SK-N-SH (cell line): ENCODE data around the gene CEACAM4. TPM values are rescaled to one million over a fixed set of nuclear protein-coding genes. Genes with fewer than 3 reads are reported as not detected.

ENCODE experiments used
- CTCF ChIA-PET: fragments of 300-600, 350-600 bp; formaldehyde crosslinking; extraction: SDS; loops from one replicate; lab custom pipeline; 2021; lab: Yijun Ruan, JAX
- POLR2A ChIA-PET: fragments of 350-600 bp; sonication (Branson Sonifier 250); formaldehyde crosslinking; extraction: SDS; loops from one replicate; lab custom pipeline; 2020; ENCODE audit warnings: antibody characterized with exemption, inconsistent platforms; lab: Yijun Ruan, JAX
- DNase-seq: peaks from one replicate; pipeline ENCODE4 v3.0.0; 2012
- H2AFZ ChIP-seq: fragments of 200-600 bp; sonication (generic); 2 replicates; pipeline ENCODE4 v1.8.1; 2016; ENCODE audit warnings: antibody characterized with exemption, mild to moderate bottlenecking, low read depth
- H3F3A ChIP-seq: fragments of 200-600 bp; sonication (generic); replicated peaks from 2 replicates; pipeline ENCODE3; 2016; ENCODE audit warnings: antibody characterized with exemption, mild to moderate bottlenecking; ENCODE audit not compliant: insufficient read depth
- H3K27ac ChIP-seq, 2 experiments: fragments of 200-500 bp in 1 of 2; fragments of 200-600 bp in 1 of 2; sonication (Bioruptor generic) in 1 of 2; sonication (generic), shearing (Covaris generic) in 1 of 2; 2 replicates each; pipeline versions ENCODE4 v1.5.1 to v1.6.1; 2014 to 2016; ENCODE audit warnings: low read depth in 2 of 2, inconsistent platforms in 1 of 2, low read length in 1 of 2, mild to moderate bottlenecking in 1 of 2, mixed read lengths in 1 of 2
- H3K27me3 ChIP-seq: fragments of 200-600 bp; sonication (generic), shearing (Covaris generic); 2 replicates; pipeline ENCODE4 v1.6.1; 2016; ENCODE audit warnings: mixed run types; ENCODE audit not compliant: insufficient read depth
- H3K36me3 ChIP-seq, 2 experiments: fragments of 200-500 bp in 1 of 2; fragments of 200-600 bp in 1 of 2; sonication (Bioruptor generic) in 1 of 2; sonication (generic) in 1 of 2; replicated peaks in 1 of 2; 2 replicates each; pipeline versions ENCODE3 to v1.5.1; 2014 to 2016; ENCODE audit warnings: low read length in 1 of 2, mild to moderate bottlenecking in 1 of 2; ENCODE audit not compliant: insufficient read depth in 2 of 2, control insufficient read depth in 1 of 2
- H3K4me1 ChIP-seq, 2 experiments: fragments of 200-500 bp in 1 of 2; fragments of 200-600 bp in 1 of 2; sonication (Bioruptor generic) in 1 of 2; sonication (generic), shearing (Covaris generic) in 1 of 2; 2 replicates each; pipeline versions ENCODE4 v1.5.1 to v1.6.1; 2014 to 2016; ENCODE audit warnings: low read depth in 1 of 2, low read length in 1 of 2, mixed run types in 1 of 2; ENCODE audit not compliant: insufficient read depth in 2 of 2, control insufficient read depth in 1 of 2
- H3K4me2 ChIP-seq: fragments of 200-600 bp; sonication (generic), shearing (Covaris generic); 2 replicates; pipeline ENCODE4 v1.6.1; 2017; ENCODE audit warnings: mixed run types
- H3K4me3 ChIP-seq, 2 experiments: fragments of 200-500 bp in 1 of 2; fragments of 200-600 bp in 1 of 2; sonication (Bioruptor generic) in 1 of 2; sonication (generic), shearing (Covaris generic) in 1 of 2; 2 replicates each; pipeline versions ENCODE4 v1.5.1 to v1.8.1; 2014 to 2016; ENCODE audit warnings: low read depth in 2 of 2, inconsistent platforms in 1 of 2, low read length in 1 of 2, mild to moderate bottlenecking in 1 of 2, mixed read lengths in 1 of 2, moderate library complexity in 1 of 2
- H3K79me2 ChIP-seq: fragments of 200-600 bp; sonication (generic); 2 replicates; pipeline ENCODE4 v1.8.1; 2017; ENCODE audit warnings: mild to moderate bottlenecking; ENCODE audit not compliant: insufficient read depth
- H3K9ac ChIP-seq: fragments of 200-600 bp; sonication (generic); 2 replicates; pipeline ENCODE4 v1.6.1; 2017; ENCODE audit warnings: mixed run types
- H3K9me2 ChIP-seq: fragments of 200-600 bp; sonication (generic); 2 replicates; pipeline ENCODE4 v1.6.1; 2017; ENCODE audit warnings: mixed run types
- H3K9me3 ChIP-seq: fragments of 200-600 bp; sonication (generic); 2 replicates; pipeline ENCODE4 v1.6.1; 2017; ENCODE audit warnings: mixed run types, mild to moderate bottlenecking, moderate library complexity
- H4K20me1 ChIP-seq: fragments of 200-600 bp; sonication (generic); 2 replicates; pipeline ENCODE4 v1.6.1; 2017; ENCODE audit warnings: mild to moderate bottlenecking, mixed run types; ENCODE audit not compliant: insufficient read depth
- EZH2phosphoT487 ChIP-seq: fragments of 200-600 bp; sonication (generic); IDR thresholded peaks from 2 replicates; pipeline ENCODE4 v1.6.1; 2017; ENCODE audit warnings: low read depth, mixed run types, mild to moderate bottlenecking, antibody characterized with exemption, moderate library complexity, borderline replicate concordance
- FOXJ3 ChIP-seq: sonication (generic); formaldehyde crosslinking; IDR thresholded peaks from 2 replicates; pipeline ENCODE4 v1.5.1; 2020; ENCODE audit warnings: mild to moderate bottlenecking, missing genetic modification reagents
- GABPA ChIP-seq: IDR thresholded peaks from 2 replicates; pipeline ENCODE4 v1.4.0; 2012; ENCODE audit warnings: low read depth, mild to moderate bottlenecking
- GATA2 ChIP-seq: sonication (generic); formaldehyde crosslinking; IDR thresholded peaks from 2 replicates; pipeline ENCODE4 v1.5.0; 2020; ENCODE audit warnings: mild to moderate bottlenecking, missing genetic modification reagents
- JUND ChIP-seq: IDR thresholded peaks from 2 replicates; pipeline ENCODE4 v1.4.0; 2012
- NFIC ChIP-seq: IDR thresholded peaks from 2 replicates; pipeline ENCODE4 v1.4.0; 2012; ENCODE audit warnings: borderline replicate concordance
- NRF1 ChIP-seq: IDR thresholded peaks from 2 replicates; pipeline ENCODE4 v1.6.1; 2012; ENCODE audit warnings: low read depth, mild to moderate bottlenecking, low read length
- RAD21 ChIP-seq: IDR thresholded peaks from 2 replicates; pipeline ENCODE4 v1.6.1; 2012; ENCODE audit warnings: mild to moderate bottlenecking, low read length
- RCOR1 ChIP-seq: fragments of 150-350 bp; IDR thresholded peaks from 2 replicates; pipeline ENCODE4 v1.6.1; 2017; ENCODE audit warnings: antibody characterized with exemption, low read length
- SIN3A ChIP-seq: IDR thresholded peaks from 2 replicates; pipeline ENCODE4 v1.6.1; 2012; ENCODE audit warnings: low read depth, mild to moderate bottlenecking, low read length, moderate library complexity, borderline replicate concordance
- SMC3 ChIP-seq: IDR thresholded peaks from 2 replicates; pipeline ENCODE4 v1.6.1; 2012; ENCODE audit warnings: low read depth, low read length, improper control_type of control experiment
- TAF1 ChIP-seq: IDR thresholded peaks from 2 replicates; pipeline ENCODE4 v1.6.1; 2012; ENCODE audit warnings: low read depth, mild to moderate bottlenecking, low read length, moderate library complexity, borderline replicate concordance
- YY1 ChIP-seq: IDR thresholded peaks from 2 replicates; pipeline ENCODE4 v1.4.0; 2012; ENCODE audit warnings: low read depth, mild to moderate bottlenecking
- WGBS: methylation state at CpG from one replicate; pipeline ENCODE4 v1.1.6; 2017; ENCODE audit warnings: low lambda C conversion rate; 5-methylcytosine and 5-hydroxymethylcytosine counted together
- polyA plus RNA-seq, 3 experiments: library from polyadenylated mRNA; depleted of rRNA; stranded (reverse); fragments of >200 nt; gene quantifications; 2 replicates each; pipeline ENCODE4 v1.2.3, GENCODE V29; 2012
- TF ChIP-seq, protein P1 (sequence below): fragments of 150-350 bp; IDR thresholded peaks from 2 replicates; pipeline ENCODE4 v1.6.1; 2016; ENCODE audit warnings: mild to moderate bottlenecking, low read depth, low read length
- TF ChIP-seq, protein P2 (sequence below): IDR thresholded peaks from 2 replicates; pipeline ENCODE4 v1.6.1; 2012; ENCODE audit warnings: mild to moderate bottlenecking, low read depth, low read length, moderate library complexity
- TF ChIP-seq, protein P3 (sequence below): fragments of 200-600 bp; sonication (generic); IDR thresholded peaks from 2 replicates; pipeline ENCODE4 v1.6.1; 2017; ENCODE audit warnings: antibody characterized with exemption, mild to moderate bottlenecking, moderate library complexity

Gene CEACAM4
- polyA plus RNA-seq, 1 of the 3 experiments (the other 2 are of a cell fraction), result not detected

DNA sequence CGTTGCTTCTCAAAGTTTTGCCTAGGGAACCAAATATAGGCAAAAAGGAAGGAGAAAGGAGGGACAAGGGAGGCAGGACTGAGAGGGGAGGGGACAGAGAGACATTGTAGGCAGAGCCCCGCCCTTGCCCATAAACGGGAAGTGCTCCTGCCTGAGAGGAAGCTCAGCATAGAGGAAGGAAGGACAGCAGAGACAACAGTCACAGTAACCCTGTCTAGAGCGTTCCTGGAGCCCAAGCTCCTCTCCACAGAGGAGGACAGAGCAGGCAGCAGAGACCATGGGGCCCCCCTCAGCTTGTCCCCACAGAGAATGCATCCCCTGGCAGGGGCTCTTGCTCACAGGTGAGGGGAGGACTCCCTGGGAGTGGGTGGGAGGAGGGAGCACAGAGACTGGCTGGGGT, 50.9 kb downstream of the CEACAM4 start, which contains the start of gene CEACAM21:
TSS of gene CEACAM21 (plus strand) at position 169 of the 400 bp plus-strand sequence. CDS start at position 278, 109 bp downstream.
- peaks cover 33% of the 10 kb centered on the region for H3K27me3 ChIP-seq
- WGBS, result 0% methylated on average over 3 of the region's 4 CpGs
- H3K4me2 ChIP-seq, result no peak within 1 kb of the TSS
- H3K9me3 ChIP-seq, result no peaks in the 10 kb centered on the region
- TF ChIP-seq TAF1, result no peak
- no peak for TF ChIP-seq FOXJ3 (CRISPR knock-in tag)
- TF ChIP-seq EZH2phosphoT487, result no peak
- no peak for TF ChIP-seq RAD21
- TF ChIP-seq NRF1, result no peak
- no peak for TF ChIP-seq GATA2 (CRISPR knock-in tag)
- TF ChIP-seq JUND, result no peak
- TF ChIP-seq, protein P1, sequence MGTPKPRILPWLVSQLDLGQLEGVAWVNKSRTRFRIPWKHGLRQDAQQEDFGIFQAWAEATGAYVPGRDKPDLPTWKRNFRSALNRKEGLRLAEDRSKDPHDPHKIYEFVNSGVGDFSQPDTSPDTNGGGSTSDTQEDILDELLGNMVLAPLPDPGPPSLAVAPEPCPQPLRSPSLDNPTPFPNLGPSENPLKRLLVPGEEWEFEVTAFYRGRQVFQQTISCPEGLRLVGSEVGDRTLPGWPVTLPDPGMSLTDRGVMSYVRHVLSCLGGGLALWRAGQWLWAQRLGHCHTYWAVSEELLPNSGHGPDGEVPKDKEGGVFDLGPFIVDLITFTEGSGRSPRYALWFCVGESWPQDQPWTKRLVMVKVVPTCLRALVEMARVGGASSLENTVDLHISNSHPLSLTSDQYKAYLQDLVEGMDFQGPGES, result no peak
- no peak for TF ChIP-seq SIN3A
- TF ChIP-seq NFIC, result no peak
- no peak for TF ChIP-seq YY1
- no peak for TF ChIP-seq RCOR1
- ChIA-PET POLR2A (no interaction called here), CTCF (interaction anchor here (1.0 kb wide), 2 partner anchors 13 to 127 kb away, joined by 4 to 6 read pairs; no protein-coding TSS in a partner anchor)
- no peak within 1 kb of the TSS for H2AFZ ChIP-seq
- no peaks in the 10 kb centered on the region for H3K36me3 ChIP-seq
- DNase-seq, result no peak
- no peak within 1 kb of the TSS for H3K27ac ChIP-seq
- no peaks in the 10 kb centered on the region for H3F3A ChIP-seq
- H3K79me2 ChIP-seq, result no peaks in the 10 kb centered on the region
- H3K9ac ChIP-seq, result no peak within 1 kb of the TSS
- no peaks in the 10 kb centered on the region for H4K20me1 ChIP-seq
- no peaks in the 10 kb centered on the region for H3K4me1 ChIP-seq
- H3K9me2 ChIP-seq, result no peaks in the 10 kb centered on the region
- no peak within 1 kb of the TSS for H3K4me3 ChIP-seq

DNA sequence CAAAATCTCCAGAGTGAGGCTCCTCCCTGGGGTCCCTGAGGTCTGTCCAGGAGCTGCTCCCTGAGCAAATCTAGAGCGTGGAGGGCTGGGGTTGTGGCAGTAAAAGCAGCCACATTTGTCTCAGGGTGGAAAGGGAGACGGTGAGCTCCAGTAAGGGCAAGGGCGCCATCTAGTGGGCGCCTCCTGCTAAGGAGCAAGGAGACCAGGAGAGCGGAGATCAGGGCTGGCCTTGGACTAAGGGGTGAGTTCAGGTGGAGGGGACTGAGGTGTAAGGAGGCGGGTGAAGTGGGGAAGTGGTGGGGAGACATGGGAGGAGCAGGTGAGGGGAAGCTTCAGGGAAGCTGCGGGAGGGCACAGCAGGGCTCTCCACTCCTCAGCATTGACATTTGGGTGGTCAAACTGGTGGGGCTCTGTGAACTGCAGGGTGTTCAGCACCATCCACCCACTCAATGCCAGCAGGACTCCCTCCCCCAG, 56.2 kb downstream of the CEACAM4 start:
- ChIA-PET POLR2A (no interaction called here), CTCF (interaction anchor here (0.6 to 12.4 kb wide), 34 partner anchors 9 to 378 kb away, joined by 3 to 184 read pairs (median 4); partner anchors contain the start of genes B9D2, CYP2S1 and DMAC2)
- Histone ChIP-seq H3K36me3 (no peaks in the 10 kb centered on the region), H4K20me1 (no peaks in the 10 kb centered on the region), H3K4me3 (peak overlapping the region in 1 of 2 experiments; percentile 37; a peak in 1 of 4 replicates), H3K27me3 (peaks cover 36% of the 10 kb centered on the region), H3K4me2 (no peak overlapping the region), H3K9ac (no peak overlapping the region), H3K9me3 (no peaks in the 10 kb centered on the region), H3K9me2 (no peaks in the 10 kb centered on the region), H2AFZ (no peak overlapping the region), H3K27ac (no peak overlapping the region), H3F3A (peaks cover 3% of the 10 kb centered on the region)
- DNase-seq, result peak; percentile 79
- WGBS, result under 1% methylated on average over 7 of the region's 7 CpGs
- TF ChIP-seq RAD21 (peak; percentile 79), YY1 (no peak), SMC3 (peak; percentile 53), GABPA (no peak)
- TF ChIP-seq, protein P2, sequence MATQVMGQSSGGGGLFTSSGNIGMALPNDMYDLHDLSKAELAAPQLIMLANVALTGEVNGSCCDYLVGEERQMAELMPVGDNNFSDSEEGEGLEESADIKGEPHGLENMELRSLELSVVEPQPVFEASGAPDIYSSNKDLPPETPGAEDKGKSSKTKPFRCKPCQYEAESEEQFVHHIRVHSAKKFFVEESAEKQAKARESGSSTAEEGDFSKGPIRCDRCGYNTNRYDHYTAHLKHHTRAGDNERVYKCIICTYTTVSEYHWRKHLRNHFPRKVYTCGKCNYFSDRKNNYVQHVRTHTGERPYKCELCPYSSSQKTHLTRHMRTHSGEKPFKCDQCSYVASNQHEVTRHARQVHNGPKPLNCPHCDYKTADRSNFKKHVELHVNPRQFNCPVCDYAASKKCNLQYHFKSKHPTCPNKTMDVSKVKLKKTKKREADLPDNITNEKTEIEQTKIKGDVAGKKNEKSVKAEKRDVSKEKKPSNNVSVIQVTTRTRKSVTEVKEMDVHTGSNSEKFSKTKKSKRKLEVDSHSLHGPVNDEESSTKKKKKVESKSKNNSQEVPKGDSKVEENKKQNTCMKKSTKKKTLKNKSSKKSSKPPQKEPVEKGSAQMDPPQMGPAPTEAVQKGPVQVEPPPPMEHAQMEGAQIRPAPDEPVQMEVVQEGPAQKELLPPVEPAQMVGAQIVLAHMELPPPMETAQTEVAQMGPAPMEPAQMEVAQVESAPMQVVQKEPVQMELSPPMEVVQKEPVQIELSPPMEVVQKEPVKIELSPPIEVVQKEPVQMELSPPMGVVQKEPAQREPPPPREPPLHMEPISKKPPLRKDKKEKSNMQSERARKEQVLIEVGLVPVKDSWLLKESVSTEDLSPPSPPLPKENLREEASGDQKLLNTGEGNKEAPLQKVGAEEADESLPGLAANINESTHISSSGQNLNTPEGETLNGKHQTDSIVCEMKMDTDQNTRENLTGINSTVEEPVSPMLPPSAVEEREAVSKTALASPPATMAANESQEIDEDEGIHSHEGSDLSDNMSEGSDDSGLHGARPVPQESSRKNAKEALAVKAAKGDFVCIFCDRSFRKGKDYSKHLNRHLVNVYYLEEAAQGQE, result no peak
- TF ChIP-seq, protein P3, sequence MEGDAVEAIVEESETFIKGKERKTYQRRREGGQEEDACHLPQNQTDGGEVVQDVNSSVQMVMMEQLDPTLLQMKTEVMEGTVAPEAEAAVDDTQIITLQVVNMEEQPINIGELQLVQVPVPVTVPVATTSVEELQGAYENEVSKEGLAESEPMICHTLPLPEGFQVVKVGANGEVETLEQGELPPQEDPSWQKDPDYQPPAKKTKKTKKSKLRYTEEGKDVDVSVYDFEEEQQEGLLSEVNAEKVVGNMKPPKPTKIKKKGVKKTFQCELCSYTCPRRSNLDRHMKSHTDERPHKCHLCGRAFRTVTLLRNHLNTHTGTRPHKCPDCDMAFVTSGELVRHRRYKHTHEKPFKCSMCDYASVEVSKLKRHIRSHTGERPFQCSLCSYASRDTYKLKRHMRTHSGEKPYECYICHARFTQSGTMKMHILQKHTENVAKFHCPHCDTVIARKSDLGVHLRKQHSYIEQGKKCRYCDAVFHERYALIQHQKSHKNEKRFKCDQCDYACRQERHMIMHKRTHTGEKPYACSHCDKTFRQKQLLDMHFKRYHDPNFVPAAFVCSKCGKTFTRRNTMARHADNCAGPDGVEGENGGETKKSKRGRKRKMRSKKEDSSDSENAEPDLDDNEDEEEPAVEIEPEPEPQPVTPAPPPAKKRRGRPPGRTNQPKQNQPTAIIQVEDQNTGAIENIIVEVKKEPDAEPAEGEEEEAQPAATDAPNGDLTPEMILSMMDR, result peak; percentile 90
- TF ChIP-seq, all 33 proteins: peak for 3
- no peaks in the 10 kb centered on the region for H3K79me2 ChIP-seq
- H3K4me1 ChIP-seq, result no peaks in the 10 kb centered on the region
